GM19193 (cell line): ENCODE measurements around the gene PLCG2.
A peak's percentile ranks its signal among the peaks of the same experiment; 100 is the strongest.

Source experiments
- POLR2A ChIP-seq: IDR thresholded peaks from 4 replicates; pipeline ENCODE4 v1.6.1; 2011; ENCODE audit not compliant: insufficient read depth, insufficient read length; ENCODE audit errors: extremely low read depth

PLCG2 gene

GRCh38 chr16:81951564-81951963, 172.5 kb downstream of the PLCG2 start:
- no peak for TF ChIP-seq POLR2A

DNA sequence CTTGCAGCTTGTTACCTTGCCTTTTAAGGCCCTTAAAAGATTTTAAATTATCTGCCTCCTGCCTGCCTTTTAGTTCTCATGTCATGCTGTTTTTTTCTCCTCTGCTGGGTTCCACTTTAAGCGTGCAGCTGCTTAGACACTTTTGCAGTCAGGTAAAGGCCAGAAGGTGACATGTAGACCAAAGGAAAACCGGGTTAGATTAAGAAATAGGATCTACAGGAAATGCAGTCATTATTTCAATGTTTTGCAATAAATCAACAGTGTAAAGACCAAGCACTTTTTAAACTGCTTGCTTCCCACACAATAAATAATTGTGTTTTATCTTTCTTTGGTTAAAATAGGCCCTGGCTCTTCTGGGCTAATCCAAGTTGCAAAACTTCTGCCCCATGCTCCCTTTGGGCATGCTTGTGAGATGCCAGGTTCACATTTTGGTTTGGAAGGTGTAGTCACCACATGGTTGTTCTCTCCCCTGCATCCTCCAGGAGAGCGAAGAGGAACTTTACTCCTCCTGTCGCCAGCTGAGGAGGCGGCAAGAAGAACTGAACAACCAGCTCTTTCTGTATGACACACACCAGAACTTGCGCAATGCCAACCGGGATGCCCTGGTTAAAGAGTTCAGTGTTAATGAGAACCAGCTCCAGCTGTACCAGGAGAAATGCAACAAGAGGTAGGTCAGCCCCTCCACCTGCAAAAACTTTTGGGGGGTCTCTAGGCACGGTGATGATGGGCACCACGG, 177.3 kb downstream of the PLCG2 start:
- TF ChIP-seq POLR2A, result peak; percentile 17

- TF ChIP-seq POLR2A, result no peak
Measured at GRCh38 chr16:81964808-81965207, 185.7 kb downstream of the PLCG2 start.

DNA sequence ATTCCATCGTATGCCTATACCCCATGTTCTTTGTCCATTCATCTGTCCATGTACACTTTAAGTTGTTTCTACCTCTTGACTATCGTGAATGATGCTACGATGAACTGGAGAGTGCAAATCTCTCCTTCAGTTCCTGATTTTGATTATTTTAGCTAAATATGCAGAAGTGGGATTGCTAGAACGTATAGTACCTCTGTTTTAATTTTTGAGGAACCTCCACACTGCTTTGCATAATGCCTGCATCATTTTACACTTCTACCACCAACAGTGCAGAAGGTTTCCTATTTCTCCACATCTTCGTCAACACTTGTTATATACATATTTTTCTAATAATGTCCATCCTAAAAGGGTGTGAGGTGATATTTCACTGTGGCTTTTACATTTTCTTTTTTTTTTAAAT, 188.3 kb downstream of the PLCG2 start:
- TF ChIP-seq POLR2A, result no peak

DNA sequence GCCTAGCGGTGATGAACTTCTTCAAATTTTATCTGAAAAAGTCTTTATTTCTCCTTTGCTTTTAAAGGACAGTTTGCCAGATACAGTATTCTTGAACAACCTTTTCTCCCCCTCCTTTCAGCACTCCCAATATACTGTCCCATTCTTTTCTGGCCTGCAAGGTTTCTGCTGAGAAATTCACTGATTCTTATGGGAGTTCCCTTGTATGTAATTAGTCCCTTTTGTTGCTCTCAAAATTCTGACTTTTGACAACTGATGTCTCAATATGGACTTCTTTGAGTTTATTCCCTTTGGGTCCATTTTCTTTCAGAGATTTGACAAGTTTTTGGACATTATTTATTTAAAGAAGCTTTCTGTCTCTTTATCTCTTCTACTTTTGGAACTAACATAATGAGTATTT, 192.8 kb downstream of the PLCG2 start:
- TF ChIP-seq POLR2A, result no peak

- TF ChIP-seq POLR2A, result no peak
Measured at GRCh38 chr16:81973737-81974136, 194.6 kb downstream of the PLCG2 start.

GRCh38 chr16:81975637-81976036, 196.5 kb downstream of the PLCG2 start:
- no peak for TF ChIP-seq POLR2A

GRCh38 chr16:81987121-81987520, 208.0 kb downstream of the PLCG2 start:
- no peak for TF ChIP-seq POLR2A

DNA sequence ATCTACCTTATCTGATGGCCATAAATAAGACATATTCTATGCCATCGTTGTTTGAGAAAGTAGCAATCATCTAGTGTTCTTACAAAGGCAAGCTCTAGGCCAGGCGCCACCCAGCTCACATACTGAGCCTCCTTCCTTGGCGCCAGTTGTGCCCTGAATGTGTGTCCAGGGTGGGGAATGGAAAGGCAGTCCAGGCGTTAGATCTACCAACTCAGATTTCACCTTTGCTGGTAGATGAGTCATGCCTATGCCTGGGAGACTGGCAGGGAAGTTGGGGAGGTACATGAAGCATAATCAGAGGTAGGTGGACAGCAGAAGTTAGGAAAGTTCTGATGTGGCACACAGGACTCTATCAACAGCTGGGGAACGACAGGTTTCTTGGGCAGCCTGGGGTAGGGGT, 208.6 kb downstream of the PLCG2 start:
- no peak for TF ChIP-seq POLR2A

GRCh38 chr16:81992859-81993258, 213.8 kb downstream of the PLCG2 start:
- TF ChIP-seq POLR2A, result no peak

GRCh38 chr16:81994485-81994884, 215.4 kb downstream of the PLCG2 start:
- no peak for TF ChIP-seq POLR2A

DNA sequence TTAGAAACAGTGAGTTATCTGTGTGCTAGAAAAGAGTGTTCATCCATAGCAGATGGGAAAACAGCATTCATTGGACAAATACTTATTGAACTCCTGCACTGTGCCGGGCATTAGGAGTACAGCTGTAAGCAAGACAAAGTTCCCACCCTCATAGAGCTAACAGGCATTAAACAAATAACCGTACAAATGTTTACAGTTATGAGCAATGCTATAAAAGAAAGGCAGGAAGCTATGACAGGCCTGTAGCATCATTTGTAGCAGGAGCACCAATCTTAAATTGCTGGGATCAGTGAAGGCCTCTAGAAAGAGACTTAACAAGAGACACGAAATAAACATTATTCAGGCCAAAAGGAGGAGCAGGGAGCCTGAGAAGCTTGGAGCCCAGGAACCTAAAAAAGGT, 216.6 kb downstream of the PLCG2 start:
- TF ChIP-seq POLR2A, result no peak

GRCh38 chr16:81996664-81997509, 217.8 kb downstream of the PLCG2 start:
- no peak for TF ChIP-seq POLR2A

GRCh38 chr16:81997738-81998137, 218.6 kb downstream of the PLCG2 start:
- no peak for TF ChIP-seq POLR2A

DNA sequence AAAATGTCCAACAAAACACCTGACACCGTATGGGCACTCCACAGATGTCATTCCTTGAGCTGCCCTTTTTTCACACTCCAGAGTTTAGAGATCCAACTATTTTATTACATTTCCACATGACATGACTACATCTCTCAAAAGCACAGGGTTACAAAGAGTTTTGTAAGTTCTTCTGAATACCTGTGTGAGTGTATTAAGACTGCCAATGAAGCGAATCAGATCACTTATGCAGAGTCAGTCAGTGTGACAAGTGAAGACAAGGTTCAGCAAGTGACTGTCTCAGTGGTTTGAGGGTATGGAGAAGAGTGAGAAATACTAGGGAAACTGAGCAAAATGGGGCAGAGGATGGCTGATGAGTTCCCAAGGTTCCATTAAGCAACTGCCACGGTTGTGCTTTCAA, 223.7 kb downstream of the PLCG2 start:
- no peak for TF ChIP-seq POLR2A

DNA sequence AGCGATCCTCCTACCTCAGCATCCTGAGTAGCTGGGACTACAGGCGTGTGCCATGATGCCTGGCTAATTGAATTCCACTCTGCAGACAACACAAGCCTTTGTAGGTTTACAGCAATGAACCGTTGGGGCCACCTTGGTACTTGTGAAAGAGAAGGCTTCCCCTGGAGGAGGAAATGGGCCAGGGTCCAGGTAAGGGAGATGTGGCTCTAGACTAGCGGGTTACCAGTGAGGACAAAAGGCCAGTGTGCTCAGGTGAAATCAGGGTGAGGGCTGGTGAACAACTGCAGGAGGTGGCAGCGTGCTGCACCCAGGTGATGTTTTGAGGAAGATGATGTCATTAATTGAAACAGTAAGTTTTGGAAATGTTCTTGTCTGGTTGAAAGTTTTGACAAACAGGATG, 225.5 kb downstream of the PLCG2 start:
- TF ChIP-seq POLR2A, result no peak
